Sigmoid colon (tissue), 4 donors: Measurements from ENCODE around the gene KCNG2.

Experiments
- CTCF ChIP-seq, 4 experiments: fragments of 450-650 bp in 3 of 4; fragments of 200-600 bp in 1 of 4; IDR thresholded peaks; one replicate each; pipeline ENCODE4 v1.5.1; 2016 to 2019; ENCODE audit warnings: antibody characterized with exemption in 4 of 4, mild to moderate bottlenecking in 3 of 4, moderate library complexity in 2 of 4
- EP300 ChIP-seq, 4 donors: sonication (generic); formaldehyde crosslinking; IDR thresholded peaks; one replicate each; pipeline ENCODE4 v1.6.1; 2017; ENCODE audit warnings: antibody characterized with exemption in 4 of 4

- no peak for TF ChIP-seq CTCF (IDR thresholded peaks at IDR 0.05)
- TF ChIP-seq EP300 (IDR thresholded peaks at IDR 0.05), result no peak
Observed at GRCh38 chr18:79853303-79853992, 55.7 kb downstream of the KCNG2 start.
